Measurements from ENCODE around the gene VSIG4.
"Not testable (repeated sequence)": the region's sequence is repeated elsewhere in the genome, so short reads cannot be mapped to it uniquely, and the experiment has no call there.

The VSIG4 gene

DNA sequence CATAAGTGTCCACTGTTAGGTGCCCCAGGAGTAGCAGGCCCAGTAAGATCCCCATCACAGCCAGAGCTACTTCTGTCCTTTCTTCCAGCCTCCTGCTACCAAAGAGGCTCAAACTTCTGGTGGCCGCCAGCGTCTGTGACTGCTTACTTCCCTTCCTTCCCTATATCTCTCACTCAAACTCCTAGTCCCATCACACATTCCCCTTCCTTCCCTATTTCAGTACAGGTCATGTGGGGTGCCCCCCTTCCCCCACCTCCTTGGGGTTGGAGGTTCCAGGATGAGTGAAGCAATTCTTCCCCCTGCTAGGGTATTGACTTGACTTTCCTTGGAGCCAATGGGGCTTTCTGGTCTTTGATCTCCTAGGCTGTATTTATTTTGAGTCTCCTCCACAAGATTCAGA lies at the start of gene VSIG4:
Gene VSIG4 (minus strand): TSS at position 137 of the 400 bp plus-strand sequence. CDS start 82 bp downstream, at position 55.
- POLR2A ChIA-PET, result no interaction called here
- no peak for DNase-seq (ENCODE audit: extremely low spot score)
- CTCF ChIA-PET, result no interaction called here
- TF ChIP-seq SUZ12 (IDR thresholded peaks at IDR 0.05) (no peak), L3MBTL2 (conservative IDR thresholded peaks at IDR 0.05) (no peak), FOXM1 (IDR thresholded peaks at IDR 0.05; ENCODE audit: borderline replicate concordance) (no peak), ARNT (IDR thresholded peaks at IDR 0.05) (no peak), CTBP1 (IDR thresholded peaks at IDR 0.05; ENCODE audit: borderline replicate concordance) (no peak), ELF4 (IDR thresholded peaks at IDR 0.05) (no peak), FOXA1 (IDR thresholded peaks at IDR 0.05) (no peak), SP1 (IDR thresholded peaks at IDR 0.05) (no peak), BHLHE40 (IDR thresholded peaks at IDR 0.05; ENCODE audit: borderline replicate concordance) (no peak), TARDBP (IDR thresholded peaks at IDR 0.05) (no peak), NFRKB (IDR thresholded peaks at IDR 0.05) (no peak), ZNF384 (IDR thresholded peaks at IDR 0.05) (no peak), LEF1 (IDR thresholded peaks at IDR 0.05; ENCODE audit: borderline replicate concordance) (no peak), FOXK2 (IDR thresholded peaks at IDR 0.05) (no peak), HDGF (IDR thresholded peaks at IDR 0.05; ENCODE audit: borderline replicate concordance) (no peak)
- TF ChIP-seq, protein P1, sequence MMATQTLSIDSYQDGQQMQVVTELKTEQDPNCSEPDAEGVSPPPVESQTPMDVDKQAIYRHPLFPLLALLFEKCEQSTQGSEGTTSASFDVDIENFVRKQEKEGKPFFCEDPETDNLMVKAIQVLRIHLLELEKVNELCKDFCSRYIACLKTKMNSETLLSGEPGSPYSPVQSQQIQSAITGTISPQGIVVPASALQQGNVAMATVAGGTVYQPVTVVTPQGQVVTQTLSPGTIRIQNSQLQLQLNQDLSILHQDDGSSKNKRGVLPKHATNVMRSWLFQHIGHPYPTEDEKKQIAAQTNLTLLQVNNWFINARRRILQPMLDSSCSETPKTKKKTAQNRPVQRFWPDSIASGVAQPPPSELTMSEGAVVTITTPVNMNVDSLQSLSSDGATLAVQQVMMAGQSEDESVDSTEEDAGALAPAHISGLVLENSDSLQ (IDR thresholded peaks at IDR 0.05), result no peak

DNA sequence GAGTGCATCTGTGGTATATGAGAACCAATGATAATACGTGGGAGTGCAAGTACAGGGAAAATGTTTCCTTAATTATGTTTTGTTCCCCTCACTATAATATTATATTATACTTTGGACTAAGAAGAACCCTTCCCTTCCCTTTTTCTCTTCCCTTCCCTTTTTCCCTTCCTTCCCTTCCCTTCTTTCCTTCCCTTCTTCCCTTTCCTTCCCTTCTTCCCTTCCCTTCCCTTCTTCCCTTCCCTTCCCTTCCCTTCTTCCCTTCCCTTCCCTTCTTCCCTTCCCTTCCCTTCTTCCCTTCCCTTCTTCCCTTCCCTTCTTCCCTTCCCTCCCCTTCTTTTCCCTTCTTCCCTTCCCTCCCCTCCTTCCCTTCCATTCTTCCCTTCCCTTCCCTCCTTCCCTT lies 36.9 kb upstream of the VSIG4 start:
- ChIA-PET CTCF (no interaction called here), POLR2A (no interaction called here)
- no peak for TF ChIP-seq FOXA1 (IDR thresholded peaks at IDR 0.05)
- no peak for DNase-seq (ENCODE audit: extremely low spot score)

DNA sequence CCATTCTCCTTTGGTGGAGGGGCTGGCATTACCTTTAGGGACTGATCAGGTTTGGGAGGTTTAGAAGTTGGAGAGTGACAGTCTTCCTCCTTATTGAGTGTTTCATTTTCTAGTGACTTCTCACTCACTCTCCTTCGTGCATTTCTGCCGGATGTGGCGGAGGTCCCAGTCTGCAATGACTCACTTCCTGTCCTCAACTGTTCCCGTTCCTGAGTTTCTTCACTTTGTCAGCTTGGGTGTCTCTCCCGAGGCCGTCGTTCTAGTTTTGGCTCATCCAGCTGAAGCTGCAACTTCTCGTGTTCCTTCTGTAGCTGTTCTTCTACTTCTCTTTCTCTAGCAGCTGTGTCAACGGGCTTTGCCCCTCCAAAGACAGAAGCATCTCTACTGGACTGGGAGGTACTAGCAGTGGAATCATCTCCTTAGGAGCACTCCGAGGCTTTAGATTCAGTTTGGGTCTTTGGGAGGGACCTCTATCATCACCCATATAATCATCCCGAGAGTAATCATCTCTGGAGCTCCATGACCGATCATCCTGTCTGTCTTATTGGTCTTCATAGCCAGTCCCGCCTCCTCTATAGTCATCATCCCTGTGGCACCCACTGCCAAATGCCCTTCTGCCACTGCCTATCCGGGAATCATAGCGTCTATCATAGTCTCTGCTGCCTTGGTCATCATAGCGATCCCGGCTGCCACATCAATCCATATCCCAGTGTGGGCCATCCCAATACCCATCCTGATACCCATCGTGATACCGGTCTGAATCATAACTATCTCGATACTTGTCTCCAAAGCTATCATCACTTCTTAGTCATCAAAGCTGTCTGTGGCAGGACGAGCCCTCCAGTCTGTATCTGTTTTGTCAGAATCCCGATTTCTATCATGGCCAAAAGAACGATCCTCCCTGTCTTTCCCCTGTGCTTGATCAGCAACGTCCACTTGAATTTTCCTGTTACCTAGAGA lies 35.3 kb upstream of the VSIG4 start:
- no peak for DNase-seq (ENCODE audit: extremely low spot score)
- no peak for TF ChIP-seq FOXM1 (IDR thresholded peaks at IDR 0.05; ENCODE audit: borderline replicate concordance)
- no peak for TF ChIP-seq CTBP1 (IDR thresholded peaks at IDR 0.05; ENCODE audit: borderline replicate concordance)
- TF ChIP-seq L3MBTL2 (conservative IDR thresholded peaks at IDR 0.05), result no peak
- TF ChIP-seq BHLHE40 (IDR thresholded peaks at IDR 0.05; ENCODE audit: borderline replicate concordance), result no peak
- TF ChIP-seq LEF1 (IDR thresholded peaks at IDR 0.05; ENCODE audit: borderline replicate concordance), result no peak
- TF ChIP-seq FOXA1 (IDR thresholded peaks at IDR 0.05), result no peak
- TF ChIP-seq NFRKB (IDR thresholded peaks at IDR 0.05), result no peak
- no peak for TF ChIP-seq SP1 (IDR thresholded peaks at IDR 0.05)
- TF ChIP-seq, protein P1 (IDR thresholded peaks at IDR 0.05), result no peak
- no peak for TF ChIP-seq FOXK2 (IDR thresholded peaks at IDR 0.05)
- TF ChIP-seq HDGF (IDR thresholded peaks at IDR 0.05; ENCODE audit: borderline replicate concordance), result no peak
- no peak for TF ChIP-seq TARDBP (IDR thresholded peaks at IDR 0.05)
- TF ChIP-seq SUZ12 (IDR thresholded peaks at IDR 0.05), result no peak
- no peak for TF ChIP-seq ZNF384 (IDR thresholded peaks at IDR 0.05)
- TF ChIP-seq ELF4 (IDR thresholded peaks at IDR 0.05), result no peak
- TF ChIP-seq ARNT (IDR thresholded peaks at IDR 0.05), result no peak
- POLR2A ChIA-PET, result no interaction called here
- CTCF ChIA-PET, result no interaction called here

- no peak for DNase-seq (ENCODE audit: extremely low spot score)
- TF ChIP-seq BHLHE40 (IDR thresholded peaks at IDR 0.05; ENCODE audit: borderline replicate concordance) (no peak), HDGF (IDR thresholded peaks at IDR 0.05; ENCODE audit: borderline replicate concordance) (no peak), TARDBP (IDR thresholded peaks at IDR 0.05) (no peak), FOXM1 (IDR thresholded peaks at IDR 0.05; ENCODE audit: borderline replicate concordance) (no peak), LEF1 (IDR thresholded peaks at IDR 0.05; ENCODE audit: borderline replicate concordance) (no peak), ARNT (IDR thresholded peaks at IDR 0.05) (no peak), ELF4 (IDR thresholded peaks at IDR 0.05) (no peak), FOXK2 (IDR thresholded peaks at IDR 0.05) (no peak), SP1 (IDR thresholded peaks at IDR 0.05) (no peak), L3MBTL2 (conservative IDR thresholded peaks at IDR 0.05) (no peak), NFRKB (IDR thresholded peaks at IDR 0.05) (no peak), FOXA1 (IDR thresholded peaks at IDR 0.05) (no peak), CTBP1 (IDR thresholded peaks at IDR 0.05; ENCODE audit: borderline replicate concordance) (no peak)
- TF ChIP-seq, protein P1 (IDR thresholded peaks at IDR 0.05), result no peak
- ChIA-PET POLR2A (no interaction called here), CTCF (no interaction called here)
Measured at GRCh38 chrX:66071126-66071525, 31.2 kb upstream of the VSIG4 start.

GRCh38 chrX:66064261-66064660 lies 24.4 kb upstream of the VSIG4 start:
- ChIA-PET POLR2A (no interaction called here), CTCF (no interaction called here)
- no peak for DNase-seq (ENCODE audit: extremely low spot score)
- TF ChIP-seq CTBP1 (IDR thresholded peaks at IDR 0.05; ENCODE audit: borderline replicate concordance) (no peak), FOXA1 (IDR thresholded peaks at IDR 0.05) (no peak), SUZ12 (IDR thresholded peaks at IDR 0.05) (no peak), HDGF (IDR thresholded peaks at IDR 0.05; ENCODE audit: borderline replicate concordance) (no peak), FOXM1 (IDR thresholded peaks at IDR 0.05; ENCODE audit: borderline replicate concordance) (no peak), SP1 (IDR thresholded peaks at IDR 0.05) (no peak), NFRKB (IDR thresholded peaks at IDR 0.05) (no peak), L3MBTL2 (conservative IDR thresholded peaks at IDR 0.05) (no peak)

DNA sequence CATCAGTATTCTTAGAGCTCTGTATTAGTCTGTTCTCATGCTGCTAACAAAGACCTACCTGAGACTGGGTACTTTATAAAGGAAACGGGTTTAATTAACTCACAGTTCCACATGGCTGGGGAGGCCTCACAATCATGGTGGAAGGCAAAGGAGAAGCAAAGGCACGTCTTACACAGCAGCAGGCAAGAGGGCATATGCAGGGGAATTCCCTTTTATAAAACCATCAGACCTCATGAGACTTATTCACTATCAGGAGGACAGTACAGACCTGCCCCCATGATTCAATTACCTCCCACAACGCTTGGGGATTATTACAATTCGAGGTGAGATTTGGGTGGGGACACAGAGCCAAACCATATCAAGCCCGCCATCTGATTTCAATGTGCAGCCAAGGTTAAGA lies 17.1 kb upstream of the VSIG4 start:
- CTCF ChIA-PET; DNase-seq (ENCODE audit: extremely low spot score); POLR2A ChIA-PET: not testable (repeated sequence)

Data from HEK293T (cell line).